Transverse colon (tissue), 4 donors: ENCODE data around the gene WFDC11. TPM values are rescaled to one million over a fixed set of nuclear protein-coding genes. Genes with fewer than 3 reads are reported as not detected.

ENCODE experiments used
- DNase-seq: peaks from one replicate; pipeline ENCODE4 v3.0.0-alpha.2; 2019
- H3K27ac ChIP-seq, 4 donors: fragments of 200-600 bp; sonication (generic); 2 replicates each; pipeline ENCODE4 v1.5.1; 2016 to 2018; ENCODE audit warnings: inconsistent platforms in 4 of 4
- H3K27me3 ChIP-seq: fragments of 200-600 bp; sonication (generic); 2 replicates; pipeline ENCODE4 v1.5.1; 2017; ENCODE audit warnings: inconsistent platforms
- H3K36me3 ChIP-seq, 4 donors: fragments of 200-600 bp; sonication (generic); 2 replicates each; pipeline ENCODE4 v1.5.1; 2017 to 2019; ENCODE audit warnings: inconsistent platforms in 4 of 4
- H3K4me1 ChIP-seq, 4 donors: fragments of 200-600 bp; sonication (generic); 2 replicates each; pipeline ENCODE4 v1.5.1; 2017 to 2020; ENCODE audit warnings: inconsistent platforms in 4 of 4
- H3K4me3 ChIP-seq, 4 donors: fragments of 200-600 bp; sonication (generic); 1 replicate in 1 of 4; 2 replicates in 3 of 4; pipeline versions ENCODE4 v1.5.1 to v1.6.1; 2017 to 2019; ENCODE audit warnings: inconsistent platforms in 4 of 4
- H3K9me3 ChIP-seq, 2 donors: fragments of 200-600 bp; sonication (generic); 2 replicates each; pipeline ENCODE4 v1.5.1; 2017 to 2019; ENCODE audit warnings: inconsistent platforms in 2 of 2
- CTCF ChIP-seq, 5 experiments: fragments of 200-600 bp in 3 of 5; fragments of 450-650 bp in 2 of 5; sonication (generic) in 3 of 5; IDR thresholded peaks; 1 replicate in 2 of 5; 2 replicates in 3 of 5; pipeline ENCODE4 v1.5.1; 2016 to 2017; ENCODE audit warnings: antibody characterized with exemption in 5 of 5, inconsistent platforms in 3 of 5, mild to moderate bottlenecking in 2 of 5, moderate library complexity in 1 of 5
- EP300 ChIP-seq: sonication (generic); formaldehyde crosslinking; IDR thresholded peaks from one replicate; pipeline ENCODE4 v1.6.1; 2017; ENCODE audit warnings: antibody characterized with exemption, low read depth
- POLR2A ChIP-seq: fragments of 450-650 bp; IDR thresholded peaks from one replicate; pipeline ENCODE4 v1.6.1; 2016; ENCODE audit warnings: antibody characterized with exemption, mild to moderate bottlenecking, moderate library complexity
- POLR2AphosphoS5 ChIP-seq, 3 donors: sonication (generic); formaldehyde crosslinking; IDR thresholded peaks; one replicate each; pipeline ENCODE4 v1.6.1; 2016; ENCODE audit warnings: antibody characterized with exemption in 3 of 3
- WGBS, 2 donors: methylation state at CpG; one replicate each; pipeline ENCODE4 v1.1.5; 2018; ENCODE audit warnings: low coverage in 1 of 2; 5-methylcytosine and 5-hydroxymethylcytosine counted together
- in situ Hi-C, 4 donors: fragments of 200-750 bp; cut with MboI; loops; one replicate each; pipeline versions ENCODE4 v1.15.0 to v1.15.1; 2017; ENCODE audit warnings: low sequenced_read_pairs in 3 of 4, low pct_ligation_motif_present in 1 of 4, low pct_unique_long_range_greater_than_20kb in 1 of 4
- intact Hi-C: fragments of 100-400 bp; cut with DNase I; formaldehyde crosslinking; loops from one replicate; pipeline ENCODE4 v1.15.1; 2023; ENCODE audit warnings: low total_unique reads
- small RNA-seq, 4 donors: library from RNA; depleted of rRNA; stranded (forward); fragments of <200 nt; gene quantifications; one replicate each; pipeline ENCODE3, GENCODE V24; 2016
- total RNA-seq, 4 donors: library from RNA; depleted of rRNA; stranded (reverse); fragments of >200 nt; gene quantifications; one replicate each; pipeline ENCODE4 v1.1.0, GENCODE V29; 2016

The WFDC11 gene
- total RNA-seq, 4 donors from 2014 or later, result not detected

DNA sequence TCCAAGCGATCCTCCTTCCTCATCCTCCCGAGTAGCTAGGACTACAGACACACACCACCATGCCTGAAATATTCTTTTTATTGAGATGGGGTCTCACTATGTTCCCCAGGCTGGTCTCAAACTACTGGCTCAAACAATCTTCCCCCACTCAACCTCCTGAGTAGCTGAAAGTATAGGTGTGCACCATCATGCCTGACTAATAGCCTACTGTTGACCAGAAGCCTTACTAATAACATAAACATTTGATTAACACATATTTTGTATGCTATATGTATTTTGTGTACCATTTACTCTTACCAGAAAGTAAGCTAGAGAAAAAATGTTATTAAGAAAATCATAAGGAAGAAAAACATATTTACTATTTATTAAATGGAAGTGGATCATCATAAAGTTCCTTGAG, 52.4 kb downstream of the WFDC11 start:
- Histone ChIP-seq H3K27me3 (no peaks in the 10 kb centered on the region), H3K4me1 (peaks cover 0 to 25% (median 6%) of the 10 kb centered on the region in 4 donors), H3K27ac (no peak overlapping the region), H3K36me3 (no peaks in the 10 kb centered on the region), H3K9me3 (no peaks in the 10 kb centered on the region), H3K4me3 (no peak overlapping the region)
- no peak for DNase-seq
- 90 to 100% methylated on average over 2 of the region's 2 CpGs for WGBS, 2 donors
- intact Hi-C loops, result no loop called here
- in situ Hi-C loops, result no loop called here
- TF ChIP-seq POLR2AphosphoS5 (IDR thresholded peaks at IDR 0.05) (no peak), EP300 (no peak), CTCF (IDR thresholded peaks at IDR 0.05) (no peak), POLR2A (no peak)

- H3K27me3 ChIP-seq, result no peaks in the 10 kb centered on the region
- H3K36me3 ChIP-seq, result no peaks in the 10 kb centered on the region
- H3K4me3 ChIP-seq, result no peak overlapping the region
- intact Hi-C loops, result no loop called here
- peaks cover 0 to 17% (median 1%) of the 10 kb centered on the region in 4 donors for H3K4me1 ChIP-seq
- no peak overlapping the region for H3K27ac ChIP-seq
- peaks cover 0 to under 1% of the 10 kb centered on the region in 2 donors for H3K9me3 ChIP-seq
- DNase-seq, result no peak
- TF ChIP-seq POLR2A, result no peak
- TF ChIP-seq EP300, result no peak
- TF ChIP-seq CTCF (IDR thresholded peaks at IDR 0.05), result no peak
- TF ChIP-seq POLR2AphosphoS5 (IDR thresholded peaks at IDR 0.05), result no peak
- in situ Hi-C loops, result no loop called here
Observed at GRCh38 chr20:45612314-45612713, 57.7 kb downstream of the WFDC11 start.

DNA sequence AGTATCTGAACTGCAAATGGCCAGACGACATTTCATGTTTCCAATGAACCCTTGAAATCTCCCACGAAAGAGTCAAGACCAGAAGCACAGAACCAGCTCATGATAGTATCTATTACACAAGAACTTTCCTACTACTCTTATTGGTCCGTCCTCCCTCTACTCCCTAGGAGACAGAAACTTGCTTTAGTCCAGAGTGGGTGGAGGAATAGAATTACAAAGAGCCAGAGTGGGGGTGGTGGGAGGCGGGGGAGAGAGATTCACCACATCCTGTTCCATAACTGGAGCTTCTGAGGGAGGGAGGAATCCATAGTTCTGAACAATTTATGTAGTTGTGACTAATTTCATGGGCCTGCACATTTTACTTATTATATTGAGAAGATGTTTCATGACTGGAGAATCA, 59.0 kb downstream of the WFDC11 start:
- no peak for DNase-seq
- no peak overlapping the region for H3K27ac ChIP-seq
- no peaks in the 10 kb centered on the region for H3K36me3 ChIP-seq
- WGBS, 2 donors, result 53 to 68% methylated on average over 4 of the region's 4 CpGs
- intact Hi-C loops, result no loop called here
- no peaks in the 10 kb centered on the region for H3K27me3 ChIP-seq
- in situ Hi-C loops, result no loop called here
- TF ChIP-seq EP300, result no peak
- peaks cover 10 to 12% of the 10 kb centered on the region in 2 donors for H3K9me3 ChIP-seq
- peaks cover 0 to 17% (median 1%) of the 10 kb centered on the region in 4 donors for H3K4me1 ChIP-seq
- no peak overlapping the region for H3K4me3 ChIP-seq

DNA sequence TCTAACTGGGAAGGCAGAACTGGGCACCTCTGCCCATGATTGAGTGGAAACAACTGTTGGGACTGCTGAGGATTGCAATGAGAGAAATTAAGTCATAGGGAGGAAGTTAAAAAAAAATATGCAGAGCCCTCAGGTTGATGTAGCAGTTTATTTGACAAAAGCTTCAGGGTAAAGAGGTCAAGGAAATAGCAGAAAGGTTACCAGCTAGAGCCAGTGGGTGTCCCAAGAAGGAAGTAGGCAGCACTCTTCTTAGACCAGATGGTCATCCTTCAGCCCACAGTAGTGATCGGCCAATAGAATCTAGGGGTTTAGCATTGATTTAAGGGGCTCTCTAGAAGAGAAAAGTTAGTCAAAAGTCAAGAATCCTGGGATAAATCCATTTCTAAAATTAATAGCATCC, 62.2 kb downstream of the WFDC11 start:
- WGBS, 2 donors, result 94% methylated on average over 1 of the region's 1 CpG; no CpG with 5 or more reads in 1 of the 2 donors
- no peak overlapping the region for H3K27ac ChIP-seq
- peaks cover 14 to 20% of the 10 kb centered on the region in 2 donors for H3K9me3 ChIP-seq
- in situ Hi-C loops (no loop called here), intact Hi-C loops (no loop called here)
- no peak for DNase-seq
- TF ChIP-seq EP300 (no peak), POLR2AphosphoS5 (IDR thresholded peaks at IDR 0.05) (no peak), CTCF (IDR thresholded peaks at IDR 0.05) (no peak), POLR2A (no peak)
- H3K36me3 ChIP-seq, result no peaks in the 10 kb centered on the region
- peaks cover 0 to 8% (median 1%) of the 10 kb centered on the region in 4 donors for H3K4me1 ChIP-seq
- no peak overlapping the region for H3K4me3 ChIP-seq
- H3K27me3 ChIP-seq, result no peaks in the 10 kb centered on the region

Small RNAs within 50 kb of the gene (small RNA-seq; reads per million reads assigned to genes)
- gene MIR3617, result 0 to 0.14 (median 0) reads per million in 4 donors

Other genes starting within 250 kb of the WFDC11 start
- 100 to 1,000 TPM in 1 of 4 donors, 10 to 100 TPM in 3; 11.0 to 325 (median 38.8) TPM for gene WFDC2, start 200.5 kb downstream of the WFDC11 start, total RNA-seq
- gene SPINT3, start 154.6 kb downstream of the WFDC11 start, total RNA-seq, result not detected
- gene WFDC6, start 130.8 kb downstream of the WFDC11 start, total RNA-seq, result not detected
- gene EPPIN, start 122.8 kb downstream of the WFDC11 start, total RNA-seq, result not detected
- gene WFDC8, start 91.0 kb downstream of the WFDC11 start, total RNA-seq, result not detected
- gene WFDC10A, start 40.5 kb downstream of the WFDC11 start, total RNA-seq, result not detected
- not detected for gene WFDC9, start 39.0 kb downstream of the WFDC11 start, total RNA-seq
- gene WFDC13, start 31.8 kb upstream of the WFDC11 start, total RNA-seq, result not detected
- 1 to 10 TPM in 1 of 4 donors, not detected in 3; 1.9 TPM for gene WFDC10B, start 34.8 kb upstream of the WFDC11 start, total RNA-seq
- not detected for gene SPINT4, start 52.1 kb upstream of the WFDC11 start, total RNA-seq
- 10 to 100 TPM in 1 of 4 donors, 1 to 10 TPM in 3; 1.7 to 14.9 (median 2.6) TPM for gene WFDC3, start 121.6 kb upstream of the WFDC11 start, total RNA-seq
- 100 to 1,000 TPM in 1 of 4 donors, 10 to 100 TPM in 3; 14.9 to 210 (median 37.0) TPM for gene DNTTIP1, start 121.7 kb upstream of the WFDC11 start, total RNA-seq
- 10 to 100 TPM in 1 of 4 donors, 1 to 10 TPM in 3; 2.7 to 27.1 (median 6.9) TPM for gene UBE2C, start 142.4 kb upstream of the WFDC11 start, total RNA-seq
- gene TNNC2, start 157.1 kb upstream of the WFDC11 start, total RNA-seq, result 10 to 100 TPM in 1 of 4 donors, 1 to 10 TPM in 2, not detected in 1; 3.5 to 36.3 (median 4.6) TPM
- 100 to 1,000 TPM in 1 of 4 donors, 10 to 100 TPM in 3; 36.7 to 222 (median 63.0) TPM for gene SNX21, start 163.6 kb upstream of the WFDC11 start, total RNA-seq
- 100 to 1,000 TPM in 1 of 4 donors, 10 to 100 TPM in 3; 84.6 to 108 (median 99.7) TPM for gene ACOT8, start 187.2 kb upstream of the WFDC11 start, total RNA-seq
- 1 to 10 TPM; 2.2 to 8.3 (median 5.7) TPM for gene ZSWIM3, start 187.4 kb upstream of the WFDC11 start, total RNA-seq
- gene ZSWIM1, start 211.0 kb upstream of the WFDC11 start, total RNA-seq, result 10 to 100 TPM; 11.0 to 82.6 (median 16.0) TPM
- 100 to 1,000 TPM in 1 of 4 donors, 1 to 10 TPM in 3; 3.7 to 103 (median 6.0) TPM for gene SPATA25, start 217.4 kb upstream of the WFDC11 start, total RNA-seq
- 10 to 100 TPM; 14.7 to 30.4 (median 18.1) TPM for gene NEURL2, start 221.0 kb upstream of the WFDC11 start, total RNA-seq
- 100 to 1,000 TPM; 197 to 971 (median 466) TPM for gene CTSA, start 221.1 kb upstream of the WFDC11 start, total RNA-seq
- gene PLTP, start 241.9 kb upstream of the WFDC11 start, total RNA-seq, result 10 to 100 TPM; 17.7 to 79.9 (median 59.9) TPM